GM04503 (cell line): Measurements from ENCODE around the gene KRT34.
A peak's percentile ranks its signal among the peaks of the same experiment; 100 is the strongest.
"Not testable (repeated sequence)": the region's sequence is repeated elsewhere in the genome, so short reads cannot be mapped to it uniquely, and the experiment has no call there.

Source experiments
- DNase-seq: peaks from one replicate; pipeline ENCODE4 v3.0.0-alpha.2; 2012; ENCODE audit warnings: low read depth

KRT34 gene

DNA sequence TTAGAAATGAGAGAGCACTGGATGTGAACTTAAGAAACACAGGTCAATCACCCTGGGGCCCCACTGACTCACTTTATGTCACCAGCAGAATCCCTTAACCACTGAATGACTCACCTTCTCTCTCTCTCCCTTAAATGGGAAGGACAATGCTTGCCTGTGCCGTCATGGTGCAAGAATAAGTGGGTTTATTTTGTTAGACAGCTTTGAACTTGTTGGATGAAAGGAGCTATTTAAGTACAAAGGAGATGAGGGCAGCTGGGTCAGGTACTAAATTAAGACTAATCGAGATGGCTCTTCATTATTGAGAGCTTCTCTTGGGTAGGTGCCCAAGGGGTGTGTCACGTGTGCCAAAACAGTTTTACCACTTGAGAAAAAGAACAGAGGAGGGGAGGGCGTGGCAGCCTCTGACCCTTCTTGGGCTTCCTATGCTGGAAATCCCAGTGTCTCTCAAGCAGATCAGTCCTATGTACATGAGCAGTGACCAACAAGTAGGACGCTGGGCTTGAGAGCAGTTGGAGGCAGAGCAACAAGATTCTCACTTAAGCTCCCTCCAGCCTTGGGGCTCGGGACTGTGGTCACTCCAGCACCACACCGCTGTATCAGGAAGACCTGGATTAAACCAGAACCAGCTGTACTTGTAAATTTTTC, 22.0 kb upstream of the KRT34 start:
- peak; percentile 89 for DNase-seq

DNA sequence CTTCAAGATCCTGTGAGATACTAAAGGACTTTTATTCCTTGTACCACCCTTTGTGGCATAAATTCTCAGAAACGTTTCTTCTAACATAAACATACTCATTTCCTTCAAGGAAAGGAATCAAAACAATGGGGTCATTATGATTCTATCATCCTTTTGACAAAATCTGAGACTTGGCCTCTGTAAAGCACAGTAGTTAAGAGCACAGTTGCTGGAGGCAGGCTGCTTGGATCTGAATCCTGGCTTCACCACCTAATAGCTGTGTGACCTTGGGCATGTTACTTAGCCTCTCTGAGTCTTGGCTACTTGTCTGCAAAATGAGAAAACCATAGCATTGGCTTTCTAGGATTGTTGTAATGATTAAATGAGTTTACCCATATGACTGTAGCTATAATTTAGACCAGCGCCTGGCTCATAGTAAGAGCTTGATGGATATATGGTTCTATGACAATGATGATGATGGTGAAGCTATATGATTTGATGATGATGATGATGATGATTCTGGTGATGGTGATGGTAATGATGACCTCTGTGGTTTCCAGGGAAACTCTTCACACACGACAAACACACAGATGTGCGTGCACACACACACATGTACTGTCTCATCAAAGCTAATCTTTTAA, 21.4 kb upstream of the KRT34 start:
- DNase-seq = no peak

DNA sequence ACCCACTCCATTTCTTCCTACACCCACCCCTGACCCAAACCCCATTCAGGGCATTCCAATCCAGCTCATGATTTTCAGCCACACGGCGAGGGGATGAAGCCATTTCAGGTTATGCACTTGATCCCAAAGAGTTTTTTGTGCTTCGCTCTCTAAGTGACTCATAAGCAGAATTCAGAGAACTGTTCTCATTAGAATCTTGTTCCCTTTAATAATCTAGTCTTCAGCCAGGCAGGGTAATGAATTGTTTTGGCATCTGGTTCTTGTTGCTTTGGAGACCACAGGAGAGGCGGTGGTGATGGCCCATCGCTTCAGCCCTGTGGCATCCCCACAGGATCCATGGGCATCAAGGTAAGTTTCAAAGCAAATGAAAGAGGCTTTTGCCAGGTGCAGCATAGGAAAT, 20.1 kb upstream of the KRT34 start:
- DNase-seq = no peak

DNA sequence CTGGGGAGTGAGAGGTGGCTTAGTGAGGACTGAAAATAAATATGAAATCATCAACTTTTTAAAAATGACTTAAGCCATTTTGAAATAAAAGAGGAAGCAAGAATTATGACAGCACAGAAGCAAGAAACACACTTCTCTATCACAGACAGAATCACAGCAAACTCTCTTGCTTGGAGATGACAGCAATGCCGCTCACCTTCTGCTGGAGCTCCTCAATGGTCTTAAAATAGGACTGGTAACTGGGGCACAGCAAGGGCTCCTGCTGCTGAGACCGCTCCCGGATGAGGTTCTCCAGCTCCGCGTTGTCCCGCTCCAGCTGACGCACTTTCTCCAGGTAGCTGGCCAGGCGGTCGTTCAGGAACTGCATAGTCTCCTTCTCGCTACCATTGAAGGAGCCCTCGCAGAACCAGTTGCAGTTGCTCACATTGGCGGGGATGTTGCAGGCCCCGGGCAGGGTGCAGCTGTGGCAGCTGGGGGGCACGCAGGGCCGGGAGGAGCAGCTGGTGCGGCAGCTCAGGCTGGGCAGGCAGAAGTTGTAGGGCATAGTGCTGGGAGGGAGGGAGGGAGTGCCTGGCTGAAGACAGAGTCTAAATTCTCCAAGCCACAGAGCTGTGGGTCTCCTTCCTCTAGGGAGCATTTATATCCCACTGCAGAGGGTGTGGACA, 15.0 kb upstream of the KRT34 start, which contains the start of gene KRT31:
TSS of gene KRT31 (minus strand) at position 613 of the 665 bp plus-strand sequence. CDS start at position 544, 69 bp downstream.
- no peak for DNase-seq

DNA sequence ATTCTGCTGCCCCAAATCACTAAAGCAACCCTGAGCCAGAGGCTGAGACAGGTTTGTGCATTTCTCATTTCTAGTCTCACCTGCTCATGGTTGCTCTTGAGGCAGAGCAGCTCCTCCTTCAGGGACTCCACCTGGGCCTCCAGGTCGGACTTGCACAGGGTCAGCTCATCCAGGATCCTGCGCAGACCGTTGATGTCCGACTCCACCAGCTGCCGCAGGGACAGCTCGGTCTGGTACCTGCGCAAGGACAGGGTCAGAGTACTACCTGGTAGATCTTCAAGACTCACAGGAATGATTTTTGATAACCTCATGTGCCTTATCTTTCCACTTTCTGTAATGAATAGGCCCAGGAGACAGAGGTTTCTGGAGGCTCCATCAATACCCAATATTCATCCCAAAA, 14.2 kb upstream of the KRT34 start:
- no peak for DNase-seq

DNA sequence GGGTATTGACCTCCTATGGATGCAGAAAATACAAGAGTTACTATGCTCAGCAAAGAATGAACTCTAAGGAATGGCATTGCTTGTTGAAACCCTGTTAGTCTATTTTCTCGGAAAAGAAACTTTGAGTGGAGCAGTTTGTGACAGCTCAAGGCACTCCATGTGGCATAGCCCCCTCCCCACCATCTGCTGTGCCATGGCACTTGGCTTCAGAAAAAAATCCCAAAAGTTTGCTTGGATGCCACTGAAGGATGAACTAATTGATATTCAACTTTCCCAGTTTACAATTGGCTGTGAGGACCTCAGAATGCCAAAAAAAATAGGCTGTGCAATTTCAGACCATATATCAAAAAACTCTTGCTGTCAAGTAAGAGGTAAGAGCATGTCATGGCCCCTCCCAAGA, 13.5 kb upstream of the KRT34 start:
- DNase-seq = no peak

DNA sequence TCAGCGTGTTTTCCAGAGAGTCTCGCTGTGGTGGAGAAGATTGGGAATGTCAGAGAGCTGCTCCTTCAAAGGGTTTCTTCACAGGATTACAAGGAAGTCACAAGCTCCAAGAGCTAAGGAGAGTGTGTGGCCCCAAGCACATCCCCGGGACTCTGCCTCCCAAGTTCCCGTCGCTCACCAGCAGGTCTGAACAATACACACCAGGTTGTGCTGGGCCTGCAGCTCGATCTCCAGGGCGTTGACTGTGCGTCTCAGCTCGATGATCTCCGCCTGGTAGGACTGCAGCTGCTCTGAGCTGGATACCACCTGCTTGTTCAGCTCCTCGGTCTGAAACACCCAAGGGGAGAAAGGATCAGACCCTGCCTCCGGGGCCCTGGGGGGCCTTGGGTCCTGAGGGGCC, 12.9 kb upstream of the KRT34 start:
- not testable (repeated sequence) for DNase-seq

DNA sequence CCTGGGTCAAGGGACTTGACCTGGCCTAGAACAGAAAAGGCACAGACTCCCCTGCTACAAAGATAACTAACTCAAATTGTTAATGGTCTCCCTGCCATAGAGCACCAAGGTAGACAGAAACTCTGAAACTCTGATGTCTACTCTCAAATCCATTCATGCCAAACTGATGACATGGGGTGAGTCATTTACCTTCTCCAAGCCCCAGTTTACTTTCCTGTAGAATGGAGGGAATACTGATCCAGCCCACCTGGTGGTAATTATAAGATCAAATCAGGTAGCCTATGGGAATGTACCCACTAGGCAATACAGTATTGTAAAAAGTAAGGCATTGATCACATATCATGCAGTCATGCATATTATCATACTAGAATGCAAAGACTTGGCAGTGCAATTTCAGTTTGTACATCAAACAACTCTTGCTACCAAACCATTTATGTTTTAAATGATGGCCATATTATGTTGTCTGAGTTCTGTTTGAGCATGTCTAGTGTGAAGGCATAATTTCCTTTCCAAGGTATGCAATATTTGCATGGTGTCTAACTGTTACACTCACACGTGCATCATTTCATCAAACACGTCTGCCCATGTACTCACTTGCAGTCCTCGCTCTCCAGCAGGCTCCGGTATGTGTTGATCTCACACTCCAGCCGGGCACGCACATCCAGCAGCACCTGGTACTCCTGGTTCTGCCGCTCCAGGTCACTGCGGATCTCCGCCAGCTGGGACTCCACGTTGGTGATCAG, 12.3 kb upstream of the KRT34 start:
- DNase-seq = no peak

DNA sequence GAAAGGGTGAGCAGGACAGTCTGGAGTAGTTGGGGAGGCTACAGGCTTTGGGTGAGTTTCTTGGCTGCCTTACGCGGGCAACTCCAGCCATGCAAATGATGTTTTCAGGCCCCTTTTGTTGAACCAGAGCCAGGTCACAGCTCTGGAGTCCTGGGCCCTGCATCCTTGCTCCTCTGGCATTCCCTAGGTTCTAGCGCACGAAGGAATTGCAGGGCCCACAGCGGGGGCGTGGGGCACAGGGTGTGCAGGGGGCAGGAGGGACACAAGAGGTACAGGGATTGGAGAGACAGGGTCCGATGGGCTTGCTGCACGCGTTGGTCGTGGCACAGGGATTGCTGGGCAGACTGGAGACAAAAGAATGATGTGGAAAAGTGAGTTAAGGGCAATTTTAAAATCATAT, 11.7 kb upstream of the KRT34 start:
- no peak for DNase-seq

DNA sequence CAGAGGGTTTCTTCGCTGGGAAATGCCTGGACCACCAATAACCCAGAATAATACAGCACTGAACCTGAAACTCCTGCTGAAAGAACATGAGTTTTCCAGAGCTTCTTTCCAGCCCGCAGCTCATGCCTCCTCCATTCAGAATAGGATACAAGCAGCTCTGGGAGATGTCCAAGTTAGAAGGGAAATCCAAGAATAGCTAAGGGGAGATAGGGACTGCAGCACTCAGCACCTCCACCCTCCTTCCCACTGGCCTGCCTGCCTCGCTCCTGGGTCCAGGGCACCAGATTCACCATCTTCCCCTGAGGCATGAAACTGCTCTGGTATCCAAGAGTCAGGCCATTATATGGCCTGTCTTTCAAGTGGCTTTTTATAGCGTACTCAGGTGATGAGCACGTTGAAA, 11.2 kb upstream of the KRT34 start:
- no peak for DNase-seq

DNA sequence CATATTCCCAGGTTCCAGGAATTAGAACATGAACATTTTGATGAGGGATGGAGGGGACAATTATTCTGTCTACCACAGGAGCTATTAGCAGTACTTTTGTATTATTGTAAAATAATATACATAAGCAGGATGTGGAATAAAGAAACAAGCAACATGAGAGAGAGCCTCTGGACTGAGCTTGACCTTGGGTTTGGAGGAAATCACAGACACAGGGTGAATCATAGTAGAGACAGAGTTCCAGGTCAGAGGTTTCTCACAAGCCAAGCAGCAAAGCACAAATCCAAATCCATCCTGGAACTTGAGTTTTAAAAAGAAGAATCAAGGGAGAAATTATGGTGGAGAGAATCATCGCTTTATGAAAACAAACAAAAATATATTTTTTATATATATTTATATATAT, 10.2 kb upstream of the KRT34 start:
- DNase-seq = no peak

DNA sequence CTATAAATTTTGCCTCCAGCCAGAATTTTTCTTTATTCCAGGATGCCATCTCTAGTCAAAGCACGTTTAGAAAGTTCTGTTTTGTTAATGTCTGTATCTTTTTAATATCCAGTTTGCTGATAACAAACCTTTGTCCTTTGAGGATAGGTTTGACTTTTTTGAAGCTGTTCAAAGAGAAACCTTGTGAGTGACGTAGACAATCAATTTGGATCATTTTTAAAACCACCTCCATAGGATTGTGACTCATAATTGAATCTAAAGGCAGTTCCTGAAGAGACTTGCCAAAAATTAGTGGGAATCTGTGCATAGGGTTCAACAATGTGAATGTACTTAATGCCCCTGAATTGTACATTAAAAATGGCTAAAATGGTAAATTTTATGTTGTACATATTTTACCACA, 9.4 kb upstream of the KRT34 start:
- DNase-seq = no peak

DNA sequence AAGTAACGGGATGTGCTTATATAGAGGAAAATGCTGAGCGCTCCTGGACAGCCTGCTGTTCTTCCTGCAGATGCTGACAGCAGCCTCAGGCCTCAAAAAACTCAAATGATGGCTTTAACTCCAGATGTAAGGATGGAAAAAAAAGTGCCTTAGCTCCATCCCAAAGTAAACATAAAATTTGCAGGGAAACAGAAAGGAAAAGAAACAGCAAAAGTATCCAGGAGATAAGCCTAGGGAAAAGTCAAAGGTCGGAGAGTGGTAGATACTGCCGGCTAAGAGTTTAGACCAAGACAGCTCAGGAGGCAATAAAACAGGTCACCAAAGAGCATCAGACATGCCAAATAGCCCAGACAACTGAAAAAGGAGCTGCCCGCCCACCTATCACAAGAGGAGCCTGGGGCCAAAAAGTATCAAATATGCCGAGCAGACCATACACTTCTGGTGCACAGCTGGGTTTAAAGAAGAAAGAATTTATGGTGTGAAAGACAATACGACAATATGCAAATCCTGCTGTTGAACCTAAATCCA, 8.4 kb upstream of the KRT34 start:
- no peak for DNase-seq

DNA sequence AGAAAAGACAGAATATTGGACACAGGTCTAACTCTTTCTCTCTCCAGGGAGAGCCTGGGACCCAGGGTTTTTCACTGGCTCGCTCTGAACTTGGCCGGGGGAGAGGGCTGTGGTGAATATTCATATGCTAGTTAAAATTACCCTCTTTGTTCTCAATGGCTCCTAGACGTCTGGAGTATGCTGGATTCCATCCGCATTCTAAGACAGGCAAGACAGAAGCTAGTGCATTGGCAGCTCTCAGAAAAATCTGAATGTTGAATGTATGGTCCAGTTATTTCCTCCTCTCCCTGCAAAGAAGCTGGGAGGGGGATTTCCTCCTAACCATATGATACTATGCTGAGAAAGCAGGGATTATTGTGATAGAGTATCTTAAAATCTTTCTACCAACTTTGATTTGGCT, 5.6 kb upstream of the KRT34 start:
- DNase-seq = no peak

DNA sequence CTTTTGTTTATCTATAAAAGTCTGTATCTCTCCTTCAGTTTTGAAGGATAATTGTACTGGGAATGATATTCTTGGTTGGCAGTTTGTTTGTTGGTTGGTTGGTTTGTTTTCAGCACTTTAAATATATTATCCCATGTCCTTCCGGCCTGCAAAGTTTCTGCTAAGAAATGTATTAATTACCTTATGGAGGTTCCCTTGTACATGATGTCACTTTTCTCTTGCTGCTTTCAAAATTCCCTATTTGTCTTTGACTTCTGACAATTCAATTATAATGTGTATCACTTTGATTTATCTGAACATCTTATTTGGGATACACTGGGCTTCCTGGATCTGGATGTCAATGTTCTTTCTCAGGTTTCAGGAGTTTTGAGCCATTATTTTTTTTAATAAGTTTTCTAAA, 4.1 kb upstream of the KRT34 start:
- DNase-seq = no peak

DNA sequence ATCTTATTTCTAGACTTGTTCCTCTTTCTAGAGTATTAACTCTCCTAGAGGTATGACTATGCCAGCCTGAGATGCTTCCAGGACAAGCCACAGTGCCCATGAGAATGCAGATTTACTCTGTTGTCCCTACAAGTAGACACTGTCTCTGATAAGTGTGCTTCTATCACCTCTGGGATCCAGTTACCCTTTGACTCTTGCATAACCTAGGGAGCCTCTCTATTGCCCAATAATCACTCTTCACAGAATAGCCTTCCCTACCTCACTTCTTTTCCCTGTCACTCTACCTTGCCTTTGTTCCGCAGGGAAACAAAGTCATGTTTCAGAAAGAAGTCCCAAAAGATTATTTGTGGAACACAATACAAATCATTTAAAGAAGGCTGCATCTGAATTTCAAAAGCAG, 1.6 kb upstream of the KRT34 start:
- DNase-seq = no peak

DNA sequence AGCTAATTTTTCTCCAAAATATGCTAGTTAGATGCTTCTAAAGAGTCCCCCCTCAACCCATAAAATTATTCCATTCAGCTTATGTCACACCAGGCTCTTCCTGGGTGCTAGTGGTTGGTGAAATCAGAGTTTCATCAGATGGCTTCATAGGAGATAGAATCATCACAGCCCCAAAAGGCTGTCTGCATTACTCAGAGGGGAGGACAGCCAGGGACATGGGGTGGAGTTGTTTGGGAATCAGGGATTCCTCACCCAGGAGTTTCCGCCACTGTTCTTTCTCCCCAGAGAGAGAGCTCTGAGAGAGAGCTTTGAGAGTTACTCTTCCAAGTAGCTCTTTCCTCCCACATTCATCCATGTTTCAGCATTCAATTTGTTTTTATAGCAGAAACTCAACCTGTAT, 288 bp upstream of the KRT34 start:
- peak; percentile 75 for DNase-seq

DNA sequence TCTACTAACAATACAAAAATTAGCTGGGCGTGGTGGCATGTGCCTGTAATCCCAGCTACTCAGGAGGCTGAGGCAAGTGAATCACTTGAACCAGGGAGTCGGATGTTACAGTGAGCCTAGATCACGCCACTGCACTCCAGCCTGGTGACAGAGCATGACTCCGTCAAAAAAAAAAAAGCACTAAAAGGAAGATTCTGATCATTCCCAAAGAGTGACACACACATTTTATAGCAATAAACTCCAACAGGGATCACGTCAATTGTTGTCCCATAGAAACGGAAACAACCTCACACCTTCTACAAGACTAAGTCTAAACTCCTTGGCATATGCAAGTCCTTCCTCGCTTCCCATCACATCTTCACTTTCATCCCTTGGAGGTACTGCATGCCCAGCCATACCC, 2.0 kb downstream of the KRT34 start:
- DNase-seq = peak; percentile 84

DNA sequence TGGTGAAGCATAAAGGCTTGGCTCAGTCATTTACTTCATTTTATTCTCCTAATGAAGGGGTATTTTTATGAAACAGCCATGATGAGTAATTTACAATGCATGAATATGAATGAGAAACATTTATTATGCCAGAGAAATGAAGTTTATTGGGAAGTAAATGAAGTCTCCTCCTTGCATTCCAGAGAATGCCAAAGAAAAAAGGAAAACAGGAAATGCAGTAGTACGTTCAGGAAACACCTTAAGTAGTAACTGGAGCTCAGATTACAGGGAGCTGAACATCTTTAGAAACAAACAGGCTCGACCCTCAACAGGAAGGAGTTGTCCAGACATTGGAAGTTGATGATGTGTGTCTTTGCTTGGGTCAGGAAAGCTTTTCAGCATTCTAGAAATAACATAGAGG, 4.6 kb downstream of the KRT34 start:
- DNase-seq = no peak

DNA sequence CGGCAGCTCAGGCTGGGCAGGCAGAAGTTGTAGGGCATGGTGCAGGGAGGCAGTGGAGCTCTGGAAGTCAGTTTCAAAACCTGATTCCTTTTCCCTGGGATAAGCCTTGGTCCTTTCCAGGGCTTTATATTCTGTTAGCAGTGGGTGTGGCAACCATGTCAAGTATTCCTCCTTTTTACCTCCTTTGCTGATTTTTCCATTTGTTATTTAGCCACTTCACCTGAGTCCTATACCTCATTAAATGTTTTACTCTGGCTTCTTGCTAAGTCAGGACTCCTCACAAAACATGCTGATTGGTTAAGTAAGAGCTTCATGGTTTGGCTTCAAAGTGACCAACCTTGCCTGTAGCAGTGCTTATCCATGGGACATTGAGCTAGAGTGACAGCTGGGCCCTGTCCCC, 12.4 kb downstream of the KRT34 start, which contains the start of gene KRT33B:
TSS of gene KRT33B (minus strand) at position 101 of the 400 bp plus-strand sequence. CDS start at position 38, 63 bp downstream.
- no peak for DNase-seq

DNA sequence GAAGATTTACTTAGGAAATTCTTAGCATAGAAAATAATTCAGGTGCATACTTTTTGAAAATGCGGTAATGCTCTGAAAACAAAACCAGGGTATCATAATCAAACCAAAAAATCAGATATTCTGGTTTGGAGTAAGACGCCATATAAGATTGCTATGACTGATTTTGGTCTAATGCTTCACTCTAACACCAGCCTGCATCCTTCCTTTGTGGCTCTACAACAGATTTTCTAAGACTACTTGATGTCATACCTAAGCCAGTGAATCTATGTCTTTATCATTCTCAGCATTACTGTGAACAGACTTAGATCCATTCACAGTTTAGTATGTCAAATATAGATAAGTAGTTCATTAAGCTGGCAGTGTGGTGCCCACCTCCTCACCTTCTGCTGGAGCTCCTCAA, 13.1 kb downstream of the KRT34 start:
- no peak for DNase-seq

DNA sequence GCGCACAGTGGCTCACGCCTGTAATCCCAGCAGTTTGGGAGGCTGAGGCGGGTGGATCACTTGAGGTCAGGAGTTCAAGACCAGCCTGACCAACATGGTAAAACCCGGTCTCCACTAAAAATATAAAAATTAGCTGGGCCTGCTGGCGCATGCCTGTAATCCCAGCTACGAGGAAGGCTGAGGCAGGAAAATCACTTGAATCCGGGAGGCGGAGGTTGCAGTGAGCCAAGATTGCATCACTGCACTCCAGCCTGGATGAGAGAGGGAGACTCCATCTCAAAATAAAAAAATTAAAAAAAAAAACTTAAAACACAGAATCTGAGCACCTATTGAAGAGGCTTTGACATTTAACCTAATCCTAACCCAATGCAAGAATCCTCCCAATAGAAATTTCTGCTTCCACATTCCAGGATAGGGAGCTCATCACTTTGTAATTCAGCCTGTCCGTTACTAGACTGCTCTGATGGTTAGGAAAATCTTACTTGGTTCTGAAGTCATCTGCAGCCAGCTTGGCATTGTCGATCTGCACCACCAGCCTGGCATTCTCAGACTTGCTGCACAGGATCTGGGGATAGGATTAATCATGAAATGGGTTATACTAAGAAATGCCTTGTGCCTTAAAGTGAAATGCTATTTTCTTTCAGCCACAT, 14.6 kb downstream of the KRT34 start:
- peak; percentile 58 for DNase-seq
